ENCODE results near the gene FAM3A. TPM values are rescaled to one million over a fixed set of nuclear protein-coding genes. Genes with fewer than 3 reads are reported as not detected.

FAM3A gene
- total RNA-seq, 1 experiment from 2014 or later: 28.8 TPM

GRCh38 chrX:154525606-154526490 is 9.8 kb upstream of the FAM3A start:
- H3K27ac ChIP-seq: no peak overlapping the region
- peaks cover 2% of the 10 kb centered on the region; the same call in 1 of the 2 replicates for H3K36me3 ChIP-seq
- no peak for DNase-seq (ENCODE audit: low read depth in 1 of 2, low spot score in 2 of 2)
- H3K27me3 ChIP-seq (replicated peaks): no peaks in the 10 kb centered on the region
- no peak overlapping the region for H3K4me3 ChIP-seq
- H3K9me3 ChIP-seq (replicated peaks): no peaks in the 10 kb centered on the region
- H3K4me1 ChIP-seq (replicated peaks): peaks cover 9% of the 10 kb centered on the region

GRCh38 chrX:154519389-154519788 is 3.4 kb upstream of the FAM3A start:
- no peak overlapping the region for H3K4me3 ChIP-seq

GRCh38 chrX:154517101-154517781 is 1.2 kb upstream of the FAM3A start:
- Histone ChIP-seq H3K36me3 (no peaks in the 10 kb centered on the region; the same call in 1 of the 2 replicates), H3K27me3 (replicated peaks) (no peaks in the 10 kb centered on the region), H3K27ac (peak overlapping the region; percentile 81), H3K4me3 (peak overlapping the region; percentile 89), H3K9me3 (replicated peaks) (no peaks in the 10 kb centered on the region), H3K4me1 (replicated peaks) (peaks cover 21% of the 10 kb centered on the region)
- DNase-seq (ENCODE audit: low read depth in 1 of 2, low spot score in 2 of 2): peak; percentile 69 to 75

More at GRCh38 chrX:154519389-154519788, 3.4 kb upstream of the FAM3A start:
- H3K27ac ChIP-seq: no peak overlapping the region
- H3K36me3 ChIP-seq: no peaks in the 10 kb centered on the region; the same call in 1 of the 2 replicates
- no peaks in the 10 kb centered on the region for H3K27me3 ChIP-seq (replicated peaks)
- no peaks in the 10 kb centered on the region for H3K9me3 ChIP-seq (replicated peaks)
- peaks cover 21% of the 10 kb centered on the region for H3K4me1 ChIP-seq (replicated peaks)
- DNase-seq (ENCODE audit: low read depth in 1 of 2, low spot score in 2 of 2): no peak

GRCh38 chrX:154516656-154517100 is 646 bp upstream of the FAM3A start:
- Histone ChIP-seq H3K27ac (peak overlapping the region; percentile 81), H3K9me3 (replicated peaks) (no peaks in the 10 kb centered on the region), H3K4me1 (replicated peaks) (peaks cover 21% of the 10 kb centered on the region), H3K36me3 (no peaks in the 10 kb centered on the region; the same call in 1 of the 2 replicates), H3K27me3 (replicated peaks) (no peaks in the 10 kb centered on the region), H3K4me3 (peak overlapping the region; percentile 89)
- peak in 1 of 2 experiments; percentile 74 for DNase-seq (ENCODE audit: low read depth in 1 of 2, low spot score in 2 of 2)

GRCh38 chrX:154515090-154515965 is 704 bp downstream of the FAM3A start:
- Histone ChIP-seq H3K36me3 (no peaks in the 10 kb centered on the region; the same call in 1 of the 2 replicates), H3K4me1 (replicated peaks) (peaks cover 21% of the 10 kb centered on the region), H3K4me3 (peak overlapping the region; percentile 89), H3K9me3 (replicated peaks) (no peaks in the 10 kb centered on the region), H3K27me3 (replicated peaks) (no peaks in the 10 kb centered on the region), H3K27ac (peak overlapping the region; percentile 74)
- no peak for DNase-seq (ENCODE audit: low read depth in 1 of 2, low spot score in 2 of 2)

- Histone ChIP-seq H3K27ac (no peak overlapping the region), H3K36me3 (no peaks in the 10 kb centered on the region; the same call in 1 of the 2 replicates), H3K4me3 (no peak overlapping the region), H3K4me1 (replicated peaks) (peaks cover 21% of the 10 kb centered on the region), H3K27me3 (replicated peaks) (no peaks in the 10 kb centered on the region), H3K9me3 (replicated peaks) (no peaks in the 10 kb centered on the region)
- DNase-seq (ENCODE audit: low read depth in 1 of 2, low spot score in 2 of 2): no peak
These were observed 2.3 kb downstream of the FAM3A start for GRCh38 chrX:154513716-154514115.

- no peak overlapping the region for H3K27ac ChIP-seq
- peaks cover 17% of the 10 kb centered on the region for H3K4me1 ChIP-seq (replicated peaks)
- no peak for DNase-seq (ENCODE audit: low read depth in 1 of 2, low spot score in 2 of 2)
- H3K27me3 ChIP-seq (replicated peaks): no peaks in the 10 kb centered on the region
- H3K4me3 ChIP-seq: no peak overlapping the region
- no peaks in the 10 kb centered on the region for H3K9me3 ChIP-seq (replicated peaks)
- no peaks in the 10 kb centered on the region; the same call in 1 of the 2 replicates for H3K36me3 ChIP-seq
These were observed 3.0 kb downstream of the FAM3A start for GRCh38 chrX:154512879-154513553.

- Histone ChIP-seq H3K4me1 (replicated peaks) (peaks cover 5% of the 10 kb centered on the region), H3K4me3 (no peak overlapping the region), H3K9me3 (replicated peaks) (no peaks in the 10 kb centered on the region), H3K27ac (no peak overlapping the region), H3K36me3 (no peaks in the 10 kb centered on the region; the same call in 1 of the 2 replicates), H3K27me3 (replicated peaks) (no peaks in the 10 kb centered on the region)
- no peak for DNase-seq (ENCODE audit: low read depth in 1 of 2, low spot score in 2 of 2)
These were observed 4.3 kb downstream of the FAM3A start for GRCh38 chrX:154511761-154512160.

- Histone ChIP-seq H3K4me3 (no peak overlapping the region), H3K27me3 (replicated peaks) (no peaks in the 10 kb centered on the region), H3K27ac (no peak overlapping the region), H3K36me3 (no peaks in the 10 kb centered on the region), H3K9me3 (replicated peaks) (no peaks in the 10 kb centered on the region), H3K4me1 (replicated peaks) (no peaks in the 10 kb centered on the region)
- DNase-seq (ENCODE audit: low read depth in 1 of 2, low spot score in 2 of 2): no peak
These were observed 6.6 kb downstream of the FAM3A start for GRCh38 chrX:154509455-154509854.

GRCh38 chrX:154508384-154508745 is 7.7 kb downstream of the FAM3A start:
- H3K4me3 ChIP-seq: no peak overlapping the region
- no peaks in the 10 kb centered on the region for H3K9me3 ChIP-seq (replicated peaks)
- H3K27ac ChIP-seq: no peak overlapping the region
- no peaks in the 10 kb centered on the region for H3K27me3 ChIP-seq (replicated peaks)
- no peaks in the 10 kb centered on the region for H3K36me3 ChIP-seq
- no peak for DNase-seq (ENCODE audit: low read depth in 1 of 2, low spot score in 2 of 2)
- no peaks in the 10 kb centered on the region for H3K4me1 ChIP-seq (replicated peaks)

GRCh38 chrX:154507673-154508383 is 8.2 kb downstream of the FAM3A start:
- Histone ChIP-seq H3K4me1 (replicated peaks) (no peaks in the 10 kb centered on the region), H3K4me3 (no peak overlapping the region), H3K27me3 (replicated peaks) (no peaks in the 10 kb centered on the region), H3K36me3 (no peaks in the 10 kb centered on the region), H3K9me3 (replicated peaks) (no peaks in the 10 kb centered on the region), H3K27ac (no peak overlapping the region)
- no peak for DNase-seq (ENCODE audit: low read depth in 1 of 2, low spot score in 2 of 2)

GRCh38 chrX:154506483-154507332 is 9.3 kb downstream of the FAM3A start:
- H3K36me3 ChIP-seq: no peaks in the 10 kb centered on the region
- no peak for DNase-seq (ENCODE audit: low read depth in 1 of 2, low spot score in 2 of 2)
- no peaks in the 10 kb centered on the region for H3K9me3 ChIP-seq (replicated peaks)
- H3K27me3 ChIP-seq (replicated peaks): no peaks in the 10 kb centered on the region
- H3K27ac ChIP-seq: no peak overlapping the region
- H3K4me1 ChIP-seq (replicated peaks): no peaks in the 10 kb centered on the region
- H3K4me3 ChIP-seq: no peak overlapping the region

Measured in SJSA1 (cell line).